Renal cortical epithelial cell (primary cell): ENCODE results near the gene IGF2R. TPM values are rescaled to one million over a fixed set of nuclear protein-coding genes. Genes with fewer than 3 reads are reported as not detected.
"Not testable (repeated sequence)": the region's sequence is repeated elsewhere in the genome, so short reads cannot be mapped to it uniquely, and the experiment has no call there.

Experiments
- DNase-seq: peaks from one replicate; pipeline ENCODE4 v3.0.0-alpha.2; 2011; ENCODE audit warnings: low read depth
- total RNA-seq: library from RNA; depleted of rRNA; stranded (reverse); fragments of >200 nt; gene quantifications from 2 replicates; pipeline ENCODE4 v1.2.3, GENCODE V29; 2014

The IGF2R gene
- total RNA-seq, 1 donor from 2014 or later = 267 TPM

GRCh38 chr6:159951772-159952171, 17.1 kb upstream of the IGF2R start:
- DNase-seq = no peak

- DNase-seq = peak; percentile 52
These were observed 16.4 kb upstream of the IGF2R start for GRCh38 chr6:159952289-159953005.

GRCh38 chr6:159953091-159953601, 15.7 kb upstream of the IGF2R start:
- DNase-seq = peak; percentile 85

- no peak for DNase-seq
These were observed 12.9 kb upstream of the IGF2R start for GRCh38 chr6:159955945-159956361.

- no peak for DNase-seq
These were observed 11.7 kb upstream of the IGF2R start for GRCh38 chr6:159957071-159957673.

GRCh38 chr6:159959165-159959975, 9.5 kb upstream of the IGF2R start:
- no peak for DNase-seq

- DNase-seq = no peak
These were observed 8.9 kb upstream of the IGF2R start for GRCh38 chr6:159959976-159960384.

GRCh38 chr6:159960485-159960884, 8.4 kb upstream of the IGF2R start:
- DNase-seq = no peak

- DNase-seq = no peak
These were observed 7.4 kb upstream of the IGF2R start for GRCh38 chr6:159961528-159961927.

GRCh38 chr6:159963111-159963510, 5.8 kb upstream of the IGF2R start:
- DNase-seq = no peak

- DNase-seq = no peak
These were observed 4.8 kb upstream of the IGF2R start for GRCh38 chr6:159964046-159964445.

GRCh38 chr6:159966339-159966738, 2.5 kb upstream of the IGF2R start:
- no peak for DNase-seq

GRCh38 chr6:159966981-159967380, 1.9 kb upstream of the IGF2R start:
- DNase-seq = no peak

- not testable (repeated sequence) for DNase-seq
These were observed 1.3 kb upstream of the IGF2R start for GRCh38 chr6:159967621-159968020.

- DNase-seq = no peak
These were observed 476 bp downstream of the IGF2R start for GRCh38 chr6:159969204-159969912.

- peak; percentile 79 for DNase-seq
These were observed 1.0 kb downstream of the IGF2R start for GRCh38 chr6:159969921-159970320.

- no peak for DNase-seq
These were observed 1.8 kb downstream of the IGF2R start for GRCh38 chr6:159970659-159971063.

- DNase-seq = no peak
These were observed 2.7 kb downstream of the IGF2R start for GRCh38 chr6:159971341-159972178.

- DNase-seq = no peak
These were observed 3.8 kb downstream of the IGF2R start for GRCh38 chr6:159972506-159973268.

GRCh38 chr6:159973406-159973805, 4.5 kb downstream of the IGF2R start:
- no peak for DNase-seq
